Vagina (tissue), 2 donors: ENCODE data around the gene TTC28.

Experiments used
- POLR2A ChIP-seq, 2 donors: fragments of 450-650 bp; IDR thresholded peaks; one replicate each; pipeline ENCODE4 v1.6.1; 2017; ENCODE audit warnings: antibody characterized with exemption in 2 of 2, mild to moderate bottlenecking in 2 of 2, moderate library complexity in 2 of 2
- POLR2AphosphoS5 ChIP-seq, 2 donors: sonication (generic); formaldehyde crosslinking; IDR thresholded peaks; one replicate each; pipeline ENCODE4 v1.9.0; 2017; ENCODE audit warnings: antibody characterized with exemption in 2 of 2, mild to moderate bottlenecking in 2 of 2, low read depth in 1 of 2; ENCODE audit not compliant: insufficient read depth in 1 of 2
- TF ChIP-seq, protein P1 (sequence below), 3 experiments: fragments of 450-650 bp in 2 of 3; fragments of 200-600 bp in 1 of 3; sonication (generic) in 1 of 3; IDR thresholded peaks; one replicate each; pipeline ENCODE4 v1.5.1; 2017 to 2019; ENCODE audit warnings: antibody characterized with exemption in 3 of 3, mild to moderate bottlenecking in 2 of 3, moderate library complexity in 2 of 3

DNA sequence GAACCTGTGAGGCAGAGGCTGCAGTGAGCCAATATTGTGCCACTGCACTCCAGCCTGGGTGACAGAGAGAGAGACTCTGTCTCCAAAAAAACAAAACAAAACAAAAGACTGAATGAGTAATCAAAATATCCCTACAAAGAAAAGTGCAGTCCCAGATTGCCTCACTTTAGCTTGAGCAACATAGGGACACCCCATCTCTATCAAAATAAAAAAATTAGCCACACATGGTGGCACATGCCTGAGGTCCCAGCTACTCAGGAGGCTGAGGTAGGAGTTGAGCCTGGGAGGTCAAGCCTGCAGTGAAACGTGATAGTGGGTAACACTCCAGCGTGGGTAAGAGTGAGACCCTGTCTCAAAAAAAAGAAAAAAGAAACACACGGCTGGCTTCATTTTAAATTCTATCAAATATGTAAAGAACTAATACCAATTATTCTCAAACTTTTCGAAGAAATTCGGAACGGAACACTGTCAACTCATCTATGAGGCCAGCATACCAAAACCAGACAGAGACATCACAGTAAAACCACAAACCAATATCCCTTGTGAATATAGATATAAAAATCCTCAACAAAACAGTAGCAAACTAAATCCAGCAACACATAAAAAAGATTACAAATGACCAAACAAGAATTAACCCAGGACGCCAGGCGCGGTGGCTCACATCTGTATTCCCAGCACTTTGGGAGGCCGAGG lies 49.1 kb upstream of the TTC28 start:
- TF ChIP-seq POLR2AphosphoS5 (IDR thresholded peaks at IDR 0.05; ENCODE audit: insufficient read depth in 1 of 2, low read depth in 1 of 2) = no peak
- TF ChIP-seq, protein P1, sequence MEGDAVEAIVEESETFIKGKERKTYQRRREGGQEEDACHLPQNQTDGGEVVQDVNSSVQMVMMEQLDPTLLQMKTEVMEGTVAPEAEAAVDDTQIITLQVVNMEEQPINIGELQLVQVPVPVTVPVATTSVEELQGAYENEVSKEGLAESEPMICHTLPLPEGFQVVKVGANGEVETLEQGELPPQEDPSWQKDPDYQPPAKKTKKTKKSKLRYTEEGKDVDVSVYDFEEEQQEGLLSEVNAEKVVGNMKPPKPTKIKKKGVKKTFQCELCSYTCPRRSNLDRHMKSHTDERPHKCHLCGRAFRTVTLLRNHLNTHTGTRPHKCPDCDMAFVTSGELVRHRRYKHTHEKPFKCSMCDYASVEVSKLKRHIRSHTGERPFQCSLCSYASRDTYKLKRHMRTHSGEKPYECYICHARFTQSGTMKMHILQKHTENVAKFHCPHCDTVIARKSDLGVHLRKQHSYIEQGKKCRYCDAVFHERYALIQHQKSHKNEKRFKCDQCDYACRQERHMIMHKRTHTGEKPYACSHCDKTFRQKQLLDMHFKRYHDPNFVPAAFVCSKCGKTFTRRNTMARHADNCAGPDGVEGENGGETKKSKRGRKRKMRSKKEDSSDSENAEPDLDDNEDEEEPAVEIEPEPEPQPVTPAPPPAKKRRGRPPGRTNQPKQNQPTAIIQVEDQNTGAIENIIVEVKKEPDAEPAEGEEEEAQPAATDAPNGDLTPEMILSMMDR (IDR thresholded peaks at IDR 0.05) = no peak
- no peak for TF ChIP-seq POLR2A (IDR thresholded peaks at IDR 0.05)
